CD4-positive, alpha-beta T cell (primary cell): ENCODE measurements around the gene THSD7B. TPM values are rescaled to one million over a fixed set of nuclear protein-coding genes. Genes with fewer than 3 reads are reported as not detected.

Source experiments
- ATAC-seq: fragments of 200-7000 bp; cut with Tn5 transposase; one replicate; pipeline ENCODE4 v1.10.0; 2022; ENCODE audit warnings: mild to moderate bottlenecking; ENCODE audit not compliant: poor library complexity
- CTCF ChIA-PET: fragments of 350-600 bp; sonication (Branson Sonifier 250); formaldehyde crosslinking; loops from one replicate; lab custom pipeline; 2021; ENCODE audit warnings: antibody characterized with exemption, inconsistent platforms; lab: Charles Lee
- POLR2A ChIA-PET: fragments of 350-600 bp; sonication (Branson Sonifier 250); formaldehyde crosslinking; loops from one replicate; lab custom pipeline; 2021; ENCODE audit warnings: antibody characterized with exemption, inconsistent platforms; lab: Charles Lee
- DNase-seq, 14 experiments: peaks; one replicate each; pipeline ENCODE4 v3.0.0-alpha.2; 2013 to 2020; ENCODE audit warnings: mixed read lengths in 2 of 14
- H3K27ac ChIP-seq, 2 donors: one replicate each; pipeline versions ENCODE4 v1.5.1 to v1.7.0; 2013; ENCODE audit warnings: low read length in 2 of 2, low read depth in 1 of 2, mild to moderate bottlenecking in 1 of 2
- H3K27me3 ChIP-seq, 2 experiments: 1 replicate in 1 of 2; 2 replicates in 1 of 2; pipeline versions ENCODE4 v1.6.1 to v1.7.0; 2013; ENCODE audit warnings: low read length in 2 of 2, control low read depth in 1 of 2, mild to moderate bottlenecking in 1 of 2, moderate library complexity in 1 of 2; ENCODE audit not compliant: insufficient read depth in 2 of 2, control insufficient read depth in 1 of 2
- H3K36me3 ChIP-seq: one replicate; pipeline ENCODE4 v1.6.1; 2013; ENCODE audit warnings: low read length, control low read depth; ENCODE audit not compliant: insufficient read depth
- H3K4me1 ChIP-seq: one replicate; pipeline ENCODE4 v1.6.1; 2013; ENCODE audit warnings: low read length, control low read depth; ENCODE audit not compliant: insufficient read depth
- H3K4me3 ChIP-seq: one replicate; pipeline ENCODE4 v1.5.1; 2013; ENCODE audit warnings: mild to moderate bottlenecking, low read length, moderate library complexity
- H3K9me3 ChIP-seq, 2 experiments: 1 replicate in 1 of 2; 2 replicates in 1 of 2; pipeline versions ENCODE4 v1.6.1 to v1.7.0; 2013; ENCODE audit warnings: low read length in 2 of 2, mild to moderate bottlenecking in 2 of 2, control low read depth in 1 of 2, moderate library complexity in 1 of 2; ENCODE audit not compliant: control insufficient read depth in 1 of 2, insufficient read depth in 1 of 2
- H3K27ac Mint-ChIP-seq: one replicate; pipeline ENCODE4 v1.8.0; 2020; ENCODE audit warnings: mixed read lengths
- H3K27me3 Mint-ChIP-seq: one replicate; pipeline ENCODE4 v1.8.0; 2021; ENCODE audit warnings: mixed read lengths
- H3K36me3 Mint-ChIP-seq: one replicate; pipeline ENCODE4 v1.8.0; 2021; ENCODE audit warnings: low read depth, mixed read lengths
- H3K4me1 Mint-ChIP-seq: one replicate; pipeline ENCODE4 v1.8.0; 2021; ENCODE audit warnings: low read depth, mixed read lengths
- H3K4me3 Mint-ChIP-seq: one replicate; pipeline ENCODE4 v1.8.0; 2020; ENCODE audit warnings: mild to moderate bottlenecking, mixed read lengths
- H3K9me3 Mint-ChIP-seq: one replicate; pipeline ENCODE4 v1.8.0; 2020; ENCODE audit warnings: mixed read lengths
- intact Hi-C, 2 experiments: fragments of 100-400 bp; cut with DNase I in 1 of 2; cut with micrococcal nuclease in 1 of 2; formaldehyde crosslinking; loops; one replicate each; pipeline versions ENCODE4 v1.15.1 to v1.9.0; 2023 to 2025; cut with DNase I, micrococcal nuclease
- total RNA-seq, 174 experiments: library from RNA in 2 of 174; stranded (reverse) in 2 of 174; gene quantifications; one replicate each; pipeline ENCODE4 v1.2.3 and lab custom pipeline; 2021 to 2026
- TF ChIP-seq, protein P1 (sequence below): fragments of 200-600 bp; IDR thresholded peaks from one replicate; pipeline ENCODE4 v1.8.0; 2022; ENCODE audit warnings: antibody characterized with exemption, mild to moderate bottlenecking

THSD7B gene
- total RNA-seq, 2 experiments from 2014 or later: not detected

DNA sequence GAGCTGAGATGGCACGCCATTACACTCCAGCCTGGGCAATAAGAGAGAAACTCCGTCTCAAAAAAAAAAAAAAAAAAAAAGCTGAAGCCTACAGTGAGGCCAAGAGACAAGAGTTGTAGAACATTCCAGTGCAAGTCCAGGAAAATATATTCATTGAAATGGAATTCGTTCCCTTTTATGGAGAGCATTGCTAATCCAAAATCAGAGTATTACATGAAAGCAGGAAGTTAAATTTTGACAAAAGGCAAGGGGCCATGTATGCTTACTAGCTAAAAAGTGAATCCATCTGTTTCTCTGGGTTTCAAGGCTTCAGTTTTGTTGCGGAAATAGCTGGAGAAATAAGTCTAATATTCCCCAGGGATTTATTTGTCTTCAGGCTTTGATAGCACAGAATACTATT is 471.7 kb downstream of the THSD7B start:
- no peaks in the 10 kb centered on the region for H3K36me3 Mint-ChIP-seq
- Histone ChIP-seq H3K27me3 (no peaks in the 10 kb centered on the region), H3K4me1 (no peaks in the 10 kb centered on the region), H3K27ac (no peak overlapping the region), H3K36me3 (no peaks in the 10 kb centered on the region), H3K9me3 (no peaks in the 10 kb centered on the region), H3K4me3 (no peak overlapping the region)
- no peak overlapping the region for H3K27ac Mint-ChIP-seq
- TF ChIP-seq, protein P1, sequence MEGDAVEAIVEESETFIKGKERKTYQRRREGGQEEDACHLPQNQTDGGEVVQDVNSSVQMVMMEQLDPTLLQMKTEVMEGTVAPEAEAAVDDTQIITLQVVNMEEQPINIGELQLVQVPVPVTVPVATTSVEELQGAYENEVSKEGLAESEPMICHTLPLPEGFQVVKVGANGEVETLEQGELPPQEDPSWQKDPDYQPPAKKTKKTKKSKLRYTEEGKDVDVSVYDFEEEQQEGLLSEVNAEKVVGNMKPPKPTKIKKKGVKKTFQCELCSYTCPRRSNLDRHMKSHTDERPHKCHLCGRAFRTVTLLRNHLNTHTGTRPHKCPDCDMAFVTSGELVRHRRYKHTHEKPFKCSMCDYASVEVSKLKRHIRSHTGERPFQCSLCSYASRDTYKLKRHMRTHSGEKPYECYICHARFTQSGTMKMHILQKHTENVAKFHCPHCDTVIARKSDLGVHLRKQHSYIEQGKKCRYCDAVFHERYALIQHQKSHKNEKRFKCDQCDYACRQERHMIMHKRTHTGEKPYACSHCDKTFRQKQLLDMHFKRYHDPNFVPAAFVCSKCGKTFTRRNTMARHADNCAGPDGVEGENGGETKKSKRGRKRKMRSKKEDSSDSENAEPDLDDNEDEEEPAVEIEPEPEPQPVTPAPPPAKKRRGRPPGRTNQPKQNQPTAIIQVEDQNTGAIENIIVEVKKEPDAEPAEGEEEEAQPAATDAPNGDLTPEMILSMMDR: no peak
- intact Hi-C loops: no loop called here
- POLR2A ChIA-PET: no interaction called here
- H3K9me3 Mint-ChIP-seq: peaks cover 11% of the 10 kb centered on the region
- ATAC-seq (no peak), DNase-seq (no peak)
- no peaks in the 10 kb centered on the region for H3K27me3 Mint-ChIP-seq
- H3K4me1 Mint-ChIP-seq: no peaks in the 10 kb centered on the region
- H3K4me3 Mint-ChIP-seq: no peak overlapping the region
- CTCF ChIA-PET: interaction anchor here (0.6 to 0.7 kb wide), 2 partner anchors 20 to 103 kb away, joined by 3 read pairs; no protein-coding TSS in a partner anchor

DNA sequence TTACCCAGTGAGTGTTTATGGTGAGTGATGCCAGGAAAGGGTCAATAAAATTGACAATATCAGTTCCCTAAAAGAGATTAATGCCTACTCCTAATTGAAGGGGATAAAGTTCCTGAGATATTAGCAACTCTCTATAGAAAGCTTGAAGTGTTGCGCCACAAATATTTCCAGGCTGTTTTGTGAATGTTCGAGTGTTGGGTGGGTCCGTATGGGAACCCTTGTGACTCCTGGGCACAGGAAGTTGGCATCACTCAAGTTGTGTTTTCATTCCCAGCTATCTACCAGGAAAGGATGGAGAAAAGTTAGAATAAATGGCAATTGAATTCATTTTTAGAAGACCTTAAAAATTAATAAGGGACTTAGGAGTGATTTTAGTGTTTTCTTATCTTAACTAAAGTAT is 472.7 kb downstream of the THSD7B start:
- intact Hi-C loops: no loop called here
- no peak overlapping the region for H3K27ac ChIP-seq
- H3K27me3 ChIP-seq: no peaks in the 10 kb centered on the region
- no peaks in the 10 kb centered on the region for H3K9me3 ChIP-seq
- no peaks in the 10 kb centered on the region for H3K27me3 Mint-ChIP-seq
- no peaks in the 10 kb centered on the region for H3K4me1 Mint-ChIP-seq
- ChIA-PET POLR2A (no interaction called here), CTCF (no interaction called here)
- DNase-seq (no peak), ATAC-seq (no peak)
- H3K9me3 Mint-ChIP-seq: peaks cover 9% of the 10 kb centered on the region
- H3K4me3 ChIP-seq: no peak overlapping the region
- H3K27ac Mint-ChIP-seq: no peak overlapping the region
- no peak overlapping the region for H3K4me3 Mint-ChIP-seq
- H3K4me1 ChIP-seq: no peaks in the 10 kb centered on the region
- no peaks in the 10 kb centered on the region for H3K36me3 Mint-ChIP-seq
- TF ChIP-seq, protein P1: no peak
- no peaks in the 10 kb centered on the region for H3K36me3 ChIP-seq

DNA sequence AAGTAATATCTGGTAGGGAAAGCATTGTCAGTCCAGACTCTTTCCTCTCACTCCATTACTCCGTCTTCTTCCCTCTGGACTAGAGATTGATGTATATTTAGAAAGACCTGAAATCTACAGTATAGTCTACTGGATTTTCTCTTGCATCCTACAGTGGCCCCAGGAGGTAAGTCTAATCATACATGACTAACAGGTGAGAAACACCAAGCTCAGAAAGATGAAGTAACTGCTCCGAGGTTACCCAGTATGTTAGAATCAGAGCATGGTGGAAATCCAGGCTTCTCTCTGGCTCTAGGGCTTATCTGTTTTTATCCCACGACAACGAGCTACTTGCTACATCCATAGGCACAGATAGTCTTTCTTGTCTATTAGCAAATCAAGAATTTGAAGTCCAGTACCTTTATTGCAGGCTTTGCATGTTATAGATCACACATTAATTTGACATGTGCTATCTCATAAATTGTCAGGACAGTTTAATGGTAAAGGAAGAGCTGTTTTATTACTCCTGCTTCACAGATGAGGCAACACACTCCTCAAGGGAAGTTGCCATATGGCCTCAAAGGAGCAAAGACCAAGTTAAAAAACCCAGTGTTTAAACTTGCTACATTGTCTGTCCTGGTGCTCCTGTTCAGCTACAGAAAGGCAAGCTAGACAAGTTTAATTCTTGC is 484.3 kb downstream of the THSD7B start:
- TF ChIP-seq, protein P1: no peak
- Histone ChIP-seq H3K27ac (no peak overlapping the region), H3K36me3 (no peaks in the 10 kb centered on the region), H3K4me3 (no peak overlapping the region), H3K27me3 (no peaks in the 10 kb centered on the region), H3K4me1 (no peaks in the 10 kb centered on the region), H3K9me3 (no peaks in the 10 kb centered on the region)
- Mint-ChIP-seq H3K9me3 (no peaks in the 10 kb centered on the region), H3K27ac (no peak overlapping the region), H3K27me3 (no peaks in the 10 kb centered on the region), H3K4me1 (no peaks in the 10 kb centered on the region), H3K36me3 (no peaks in the 10 kb centered on the region), H3K4me3 (no peak overlapping the region)
- ATAC-seq: no peak
- ChIA-PET POLR2A (no interaction called here), CTCF (no interaction called here)
- intact Hi-C loops: no loop called here
- no peak for DNase-seq
